ENCODE data around the gene TLK1.

DNA sequence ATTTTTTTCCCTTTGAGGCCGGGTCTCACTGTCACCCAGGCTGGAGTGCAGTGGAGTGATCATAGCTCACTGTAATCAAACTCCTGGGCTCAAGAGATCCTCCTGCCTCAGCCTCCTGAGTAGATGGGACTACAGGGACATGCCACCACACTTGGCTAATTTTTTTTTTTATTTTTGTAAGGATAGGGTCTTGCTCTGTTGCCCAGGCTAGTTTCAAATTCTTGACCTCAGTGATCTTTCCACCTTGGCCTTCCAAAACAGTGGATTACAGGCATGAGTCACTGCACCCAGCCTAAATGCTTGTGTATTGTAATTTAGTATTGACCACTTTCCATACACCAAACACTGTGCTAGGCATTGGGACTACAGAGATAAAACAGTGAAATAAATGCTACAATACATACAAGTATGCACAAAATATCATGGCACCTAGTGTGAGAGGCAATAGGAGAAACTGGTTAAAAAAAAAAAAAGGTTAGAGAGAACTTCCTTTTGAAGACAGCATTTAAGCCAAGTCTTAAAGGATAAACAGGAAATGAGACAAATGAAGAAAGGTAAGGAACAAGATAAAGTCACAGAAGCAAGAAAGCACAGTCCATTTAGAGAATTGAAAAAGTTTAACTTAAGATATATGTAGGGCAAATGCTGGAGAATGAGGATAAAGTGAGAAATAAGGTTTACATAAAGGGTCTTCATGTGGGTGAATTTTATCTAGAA, 118.3 kb downstream of the TLK1 start:
- TF ChIP-seq, protein P1, sequence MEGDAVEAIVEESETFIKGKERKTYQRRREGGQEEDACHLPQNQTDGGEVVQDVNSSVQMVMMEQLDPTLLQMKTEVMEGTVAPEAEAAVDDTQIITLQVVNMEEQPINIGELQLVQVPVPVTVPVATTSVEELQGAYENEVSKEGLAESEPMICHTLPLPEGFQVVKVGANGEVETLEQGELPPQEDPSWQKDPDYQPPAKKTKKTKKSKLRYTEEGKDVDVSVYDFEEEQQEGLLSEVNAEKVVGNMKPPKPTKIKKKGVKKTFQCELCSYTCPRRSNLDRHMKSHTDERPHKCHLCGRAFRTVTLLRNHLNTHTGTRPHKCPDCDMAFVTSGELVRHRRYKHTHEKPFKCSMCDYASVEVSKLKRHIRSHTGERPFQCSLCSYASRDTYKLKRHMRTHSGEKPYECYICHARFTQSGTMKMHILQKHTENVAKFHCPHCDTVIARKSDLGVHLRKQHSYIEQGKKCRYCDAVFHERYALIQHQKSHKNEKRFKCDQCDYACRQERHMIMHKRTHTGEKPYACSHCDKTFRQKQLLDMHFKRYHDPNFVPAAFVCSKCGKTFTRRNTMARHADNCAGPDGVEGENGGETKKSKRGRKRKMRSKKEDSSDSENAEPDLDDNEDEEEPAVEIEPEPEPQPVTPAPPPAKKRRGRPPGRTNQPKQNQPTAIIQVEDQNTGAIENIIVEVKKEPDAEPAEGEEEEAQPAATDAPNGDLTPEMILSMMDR (conservative IDR thresholded peaks at IDR 0.05; ENCODE audit: low read length) = no peak
- TF ChIP-seq EZH2phosphoT487 (IDR thresholded peaks at IDR 0.05; ENCODE audit: borderline replicate concordance, low read depth, low read length) = no peak
